GM13976 (cell line): ENCODE measurements around the gene ATP6V0E2.

Experiments
- DNase-seq: peaks from one replicate; pipeline ENCODE4 v3.0.0; 2012; ENCODE audit warnings: low spot score
- CTCF ChIP-seq: IDR thresholded peaks from 2 replicates; pipeline ENCODE4 v1.5.1; 2012; ENCODE audit warnings: borderline replicate concordance, mild to moderate bottlenecking; ENCODE audit not compliant: insufficient read depth; ENCODE audit errors: extremely low read depth, missing control alignments, control extremely low read depth
- in situ Hi-C: fragments of 300-500 bp; cut with MboI; formaldehyde crosslinking; loops from one replicate; pipeline ENCODE4 v1.12.0; 2022; ENCODE audit warnings: low sequenced_read_pairs, mixed read lengths, inconsistent platforms; ENCODE audit not compliant: unreplicated experiment

ATP6V0E2 gene

GRCh38 chr7:149849174-149849573, 24.6 kb upstream of the ATP6V0E2 start:
- DNase-seq, result no peak
- no peak for TF ChIP-seq CTCF
- in situ Hi-C loops, result no loop called here

- no peak for TF ChIP-seq CTCF
- no peak for DNase-seq
- in situ Hi-C loops, result no loop called here
These were observed 23.7 kb upstream of the ATP6V0E2 start for GRCh38 chr7:149850007-149850594.

GRCh38 chr7:149850716-149851115, 23.1 kb upstream of the ATP6V0E2 start:
- no peak for DNase-seq
- in situ Hi-C loops, result no loop called here
- no peak for TF ChIP-seq CTCF

- no peak for DNase-seq
- in situ Hi-C loops, result no loop called here
- no peak for TF ChIP-seq CTCF
These were observed 22.3 kb upstream of the ATP6V0E2 start for GRCh38 chr7:149851449-149851848.

- TF ChIP-seq CTCF, result no peak
- no peak for DNase-seq
- in situ Hi-C loops, result no loop called here
These were observed 20.6 kb upstream of the ATP6V0E2 start for GRCh38 chr7:149853157-149853556.

- no peak for TF ChIP-seq CTCF
- in situ Hi-C loops, result no loop called here
- DNase-seq, result no peak
These were observed 19.0 kb upstream of the ATP6V0E2 start for GRCh38 chr7:149854611-149855360.
